HCT116 (cell line): ENCODE measurements around the gene RAD51D. TPM values are rescaled to one million over a fixed set of nuclear protein-coding genes. Genes with fewer than 3 reads are reported as not detected.

ENCODE experiments used
- ATAC-seq: fragments of 200-7000 bp; cut with Tn5 transposase; 2 replicates; pipeline ENCODE4 v1.9.1; 2020; ENCODE audit warnings: mild to moderate bottlenecking, moderate library complexity
- BruUV-seq: library from RNA; stranded (reverse); fragments of 400-500 nt; replicated peaks from 2 replicates; lab custom pipeline; 2021; lab: Mats Ljungman, UMichigan
- CTCF ChIA-PET: fragments of 300-600 bp; sonication (Branson Sonifier 250); formaldehyde crosslinking; loops from one replicate; lab custom pipeline; 2021; ENCODE audit warnings: antibody characterized with exemption; lab: Charles Lee
- POLR2A ChIA-PET: fragments of 300-600, 350-600 bp; sonication (Branson Sonifier 250); formaldehyde crosslinking; loops from one replicate; lab custom pipeline; 2021; ENCODE audit warnings: antibody characterized with exemption; lab: Charles Lee
- RAD21 ChIA-PET, 2 experiments: fragments of 300-600 bp; sonication (Branson Sonifier 250); formaldehyde crosslinking; loops; one replicate each; lab custom pipeline; 2023; ENCODE audit warnings: low total read pairs in 2 of 2; ENCODE audit not compliant: uncharacterized antibody in 2 of 2, unreplicated experiment in 2 of 2, low non-redundant PET in 1 of 2; lab: Charles Lee
- DNase-seq: peaks from one replicate; pipeline ENCODE4 v3.0.0-alpha.2; 2010; ENCODE audit warnings: low read depth, low spot score
- H2AFZ ChIP-seq: fragments of 200-600 bp; shearing (Covaris generic), sonication (generic); 2 replicates; pipeline ENCODE4 v1.6.1; 2017; ENCODE audit warnings: low read depth, mixed run types, mixed read lengths, antibody characterized with exemption, low read length; ENCODE audit not compliant: poor library complexity, severe bottlenecking
- H3K27ac ChIP-seq: 2 replicates; pipeline ENCODE4 v1.5.1; 2012; ENCODE audit warnings: low read depth, low read length
- H3K27me3 ChIP-seq: fragments of 200-600 bp; sonication (generic); 2 replicates; pipeline ENCODE4 v1.6.1; 2016; ENCODE audit warnings: mixed run types, low read length, mixed read lengths; ENCODE audit not compliant: insufficient read depth
- H3K36me3 ChIP-seq, 2 experiments: fragments of 200-500 bp in 1 of 2; fragments of 200-600 bp in 1 of 2; sonication (Bioruptor generic) in 1 of 2; sonication (generic) in 1 of 2; 2 replicates each; pipeline versions ENCODE4 v1.5.1 to v1.6.1; 2014 to 2016; ENCODE audit warnings: low read length in 2 of 2, inconsistent platforms in 1 of 2, mixed read lengths in 1 of 2, mixed run types in 1 of 2; ENCODE audit not compliant: insufficient read depth in 2 of 2, control insufficient read depth in 1 of 2
- H3K4me1 ChIP-seq, 2 experiments: fragments of 200-600 bp in 1 of 2; sonication (generic) in 1 of 2; 2 replicates each; pipeline versions ENCODE4 v1.5.1 to v1.6.1; 2012 to 2017; ENCODE audit warnings: low read length in 2 of 2, inconsistent platforms in 1 of 2, mild to moderate bottlenecking in 1 of 2, mixed read lengths in 1 of 2, mixed run types in 1 of 2, moderate library complexity in 1 of 2; ENCODE audit not compliant: insufficient read depth in 2 of 2, control insufficient read depth in 1 of 2
- H3K4me2 ChIP-seq: fragments of 200-600 bp; sonication (generic); 2 replicates; pipeline ENCODE4 v1.6.1; 2017; ENCODE audit warnings: mixed run types, low read length, mixed read lengths
- H3K4me3 ChIP-seq, 2 experiments: fragments of 200-600 bp in 1 of 2; sonication (generic) in 1 of 2; replicated peaks in 1 of 2; 2 replicates each; pipeline ENCODE4 v1.5.1; 2011 to 2016; ENCODE audit warnings: low read length in 2 of 2, control low read depth in 1 of 2, low read depth in 1 of 2, mild to moderate bottlenecking in 1 of 2, mixed read lengths in 1 of 2, mixed run types in 1 of 2
- H3K79me2 ChIP-seq: fragments of 200-600 bp; sonication (generic); 2 replicates; pipeline ENCODE4 v1.6.1; 2017; ENCODE audit warnings: mild to moderate bottlenecking, mixed run types, low read length, moderate library complexity, mixed read lengths; ENCODE audit not compliant: insufficient read depth
- H3K9ac ChIP-seq: fragments of 200-600 bp; sonication (generic); 2 replicates; pipeline ENCODE4 v1.6.1; 2016; ENCODE audit warnings: low read length, mixed read lengths
- H3K9me2 ChIP-seq: fragments of 200-600 bp; sonication (generic), shearing (Covaris generic); 2 replicates; pipeline ENCODE4 v1.6.1; 2017; ENCODE audit warnings: mixed run types, mild to moderate bottlenecking, moderate library complexity; ENCODE audit not compliant: insufficient read depth
- H3K9me3 ChIP-seq, 2 experiments: fragments of 200-500 bp in 1 of 2; fragments of 200-600 bp in 1 of 2; sonication (Bioruptor generic) in 1 of 2; sonication (generic) in 1 of 2; 2 replicates each; pipeline ENCODE4 v1.6.1; 2014 to 2017; ENCODE audit warnings: low read length in 2 of 2, mixed read lengths in 2 of 2, inconsistent platforms in 1 of 2, low read depth in 1 of 2, mild to moderate bottlenecking in 1 of 2, mixed run types in 1 of 2, moderate library complexity in 1 of 2; ENCODE audit not compliant: control insufficient read depth in 1 of 2, insufficient read depth in 1 of 2
- H4K20me1 ChIP-seq: fragments of 200-600 bp; sonication (generic), shearing (Covaris generic); 2 replicates; pipeline ENCODE4 v1.6.1; 2017; ENCODE audit warnings: mixed run types, mild to moderate bottlenecking, moderate library complexity; ENCODE audit not compliant: insufficient read depth
- ATF3 ChIP-seq: IDR thresholded peaks from 2 replicates; pipeline ENCODE4 v1.6.1; 2012
- CBX3 ChIP-seq: IDR thresholded peaks from 2 replicates; pipeline ENCODE4 v1.6.1; 2012; ENCODE audit warnings: low read depth
- CEBPB ChIP-seq: IDR thresholded peaks from 2 replicates; pipeline ENCODE4 v1.6.1; 2012; ENCODE audit warnings: low read depth
- CTCF ChIP-seq, 3 experiments: fragments of 200-600 bp in 1 of 3; sonication (generic) in 1 of 3; IDR thresholded peaks in 2 of 3; conservative IDR thresholded peaks in 1 of 3; 2 replicates each; pipeline ENCODE4 v1.5.1; 2012 to 2017; ENCODE audit warnings: low read depth in 2 of 3, low read length in 2 of 3, antibody characterized with exemption in 1 of 3, borderline replicate concordance in 1 of 3, control low read depth in 1 of 3, mild to moderate bottlenecking in 1 of 3, mixed read lengths in 1 of 3, mixed run types in 1 of 3, moderate library complexity in 1 of 3; ENCODE audit not compliant: insufficient read depth in 1 of 3
- EZH2phosphoT487 ChIP-seq: fragments of 200-600 bp; IDR thresholded peaks from 2 replicates; pipeline ENCODE4 v1.6.1; 2018; ENCODE audit warnings: antibody characterized with exemption, borderline replicate concordance
- FOSL1 ChIP-seq: IDR thresholded peaks from 2 replicates; pipeline ENCODE4 v1.6.1; 2012; ENCODE audit warnings: low read depth
- POLR2A ChIP-seq: IDR thresholded peaks from 2 replicates; pipeline ENCODE4 v1.7.0; 2011; ENCODE audit warnings: borderline replicate concordance; ENCODE audit not compliant: insufficient read depth, insufficient read length; ENCODE audit errors: extremely low read depth
- RAD21 ChIP-seq: IDR thresholded peaks from 2 replicates; pipeline ENCODE4 v1.6.1; 2012; ENCODE audit warnings: low read depth, mild to moderate bottlenecking
- REST ChIP-seq: IDR thresholded peaks from 2 replicates; pipeline ENCODE4 v1.6.1; 2012; ENCODE audit warnings: low read depth
- SIN3A ChIP-seq: IDR thresholded peaks from 2 replicates; pipeline ENCODE4 v1.6.1; 2012; ENCODE audit warnings: low read depth
- SRF ChIP-seq: IDR thresholded peaks from 2 replicates; pipeline ENCODE4 v1.6.1; 2012; ENCODE audit warnings: low read depth
- TCF7L2 ChIP-seq: IDR thresholded peaks from 2 replicates; pipeline ENCODE4 v1.7.0; 2011; ENCODE audit warnings: borderline replicate concordance, inconsistent platforms; ENCODE audit not compliant: insufficient read depth, insufficient read length; ENCODE audit errors: extremely low read depth
- ZBTB33 ChIP-seq: IDR thresholded peaks from 2 replicates; pipeline ENCODE4 v1.6.1; 2011; ENCODE audit warnings: mild to moderate bottlenecking, low read length, moderate library complexity; ENCODE audit not compliant: insufficient replicate concordance; ENCODE audit errors: extremely low read depth
- ZNF274 ChIP-seq: fragments of 200-500 bp; sonication (Bioruptor generic); IDR thresholded peaks from 2 replicates; pipeline ENCODE4 v1.6.1; 2014; ENCODE audit warnings: mild to moderate bottlenecking, low read depth, low read length, inconsistent platforms
- intact Hi-C: fragments of 100-400 bp; cut with micrococcal nuclease; formaldehyde crosslinking; loops from 2 replicates; pipeline ENCODE4 v1.10.0; 2022
- total RNA-seq: library from RNA; stranded (reverse); gene quantifications from one replicate; pipeline ENCODE4 v1.2.1, GENCODE V29; 2021; ENCODE audit not compliant: unreplicated experiment

RAD51D gene
- total RNA-seq, 1 experiment from 2014 or later, result 12.9 TPM

- no peak for TF ChIP-seq ZBTB33
- no peak for TF ChIP-seq CBX3
- no peak for TF ChIP-seq SIN3A
- TF ChIP-seq FOSL1, result no peak
- TF ChIP-seq CTCF (IDR thresholded peaks at IDR 0.05 in 2 of 3, conservative IDR thresholded peaks at IDR 0.05 in 1 of 3; ENCODE audit: borderline replicate concordance in 1 of 3, insufficient read depth in 1 of 3, low read depth in 2 of 3, low read length in 2 of 3), result no peak
Observed at GRCh38 chr17:35068249-35068648, 51.4 kb downstream of the RAD51D start (continued).

GRCh38 chr17:35065880-35066279 lies 53.8 kb downstream of the RAD51D start:
- peaks cover 43% of the 10 kb centered on the region for H3K79me2 ChIP-seq
- ChIA-PET CTCF (no interaction called here), RAD21 (no interaction called here)
- TF ChIP-seq SIN3A, result no peak
- TF ChIP-seq ZBTB33, result no peak
- TF ChIP-seq RAD21, result no peak
- no peak for TF ChIP-seq REST
- TF ChIP-seq CEBPB, result no peak
- TF ChIP-seq EZH2phosphoT487, result no peak
- no peak for TF ChIP-seq ZNF274
- no peak for TF ChIP-seq FOSL1
- TF ChIP-seq POLR2A, result no peak
- TF ChIP-seq ATF3, result no peak
- TF ChIP-seq TCF7L2, result no peak
- no peak for TF ChIP-seq SRF

More at GRCh38 chr17:35065880-35066279, 53.8 kb downstream of the RAD51D start:
- DNase-seq, result no peak
- Histone ChIP-seq H3K4me1 (peaks cover 31 to 46% of the 10 kb centered on the region in 2 experiments), H3K27ac (no peak overlapping the region), H2AFZ (no peak overlapping the region), H4K20me1 (no peaks in the 10 kb centered on the region), H3K27me3 (no peaks in the 10 kb centered on the region), H3K9me3 (no peaks in the 10 kb centered on the region), H3K9ac (no peak overlapping the region), H3K4me2 (no peak overlapping the region; the same call in 1 of the 2 replicates), H3K36me3 (0 out of 4 replicates have a peak, but pooled peaks cover 0 to 3% of the 10 kb centered on the region in 2 experiments), H3K9me2 (no peaks in the 10 kb centered on the region), H3K4me3 (no peak overlapping the region)
- intact Hi-C loops, result no loop called here
- POLR2A ChIA-PET, result no interaction called here
- no TSS peak for BruUV-seq
- no peak for ATAC-seq
